GM11168 (cell line): Measurements from ENCODE around the gene ASPHD1.
"Not testable (repeated sequence)": the region's sequence is repeated elsewhere in the genome, so short reads cannot be mapped to it uniquely, and the experiment has no call there.

Experiments
- in situ Hi-C: fragments of 300-500 bp; cut with MboI; formaldehyde crosslinking; loops from one replicate; pipeline ENCODE4 v1.12.0; 2022; ENCODE audit warnings: low sequenced_read_pairs; ENCODE audit not compliant: unreplicated experiment

Gene ASPHD1

DNA sequence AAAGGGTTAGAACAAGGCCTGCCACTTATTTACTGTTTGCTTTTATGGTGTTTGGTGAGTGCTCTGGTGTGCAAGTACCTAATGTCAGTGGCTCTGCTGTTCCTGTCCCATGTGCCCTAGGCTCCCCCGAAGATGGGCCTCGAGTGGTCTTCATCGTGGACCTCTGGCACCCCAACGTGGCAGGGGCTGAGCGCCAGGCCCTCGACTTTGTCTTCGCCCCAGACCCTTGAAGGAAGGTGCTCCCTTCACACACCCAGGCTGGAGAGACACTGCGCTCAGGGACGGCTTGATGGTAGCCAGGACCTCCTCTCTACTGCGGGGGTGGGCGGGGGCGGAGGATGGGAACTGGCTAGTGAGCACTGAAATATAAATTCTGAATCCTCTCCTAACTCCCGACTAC is 5.4 kb downstream of the ASPHD1 start:
- in situ Hi-C loops, result no loop called here

DNA sequence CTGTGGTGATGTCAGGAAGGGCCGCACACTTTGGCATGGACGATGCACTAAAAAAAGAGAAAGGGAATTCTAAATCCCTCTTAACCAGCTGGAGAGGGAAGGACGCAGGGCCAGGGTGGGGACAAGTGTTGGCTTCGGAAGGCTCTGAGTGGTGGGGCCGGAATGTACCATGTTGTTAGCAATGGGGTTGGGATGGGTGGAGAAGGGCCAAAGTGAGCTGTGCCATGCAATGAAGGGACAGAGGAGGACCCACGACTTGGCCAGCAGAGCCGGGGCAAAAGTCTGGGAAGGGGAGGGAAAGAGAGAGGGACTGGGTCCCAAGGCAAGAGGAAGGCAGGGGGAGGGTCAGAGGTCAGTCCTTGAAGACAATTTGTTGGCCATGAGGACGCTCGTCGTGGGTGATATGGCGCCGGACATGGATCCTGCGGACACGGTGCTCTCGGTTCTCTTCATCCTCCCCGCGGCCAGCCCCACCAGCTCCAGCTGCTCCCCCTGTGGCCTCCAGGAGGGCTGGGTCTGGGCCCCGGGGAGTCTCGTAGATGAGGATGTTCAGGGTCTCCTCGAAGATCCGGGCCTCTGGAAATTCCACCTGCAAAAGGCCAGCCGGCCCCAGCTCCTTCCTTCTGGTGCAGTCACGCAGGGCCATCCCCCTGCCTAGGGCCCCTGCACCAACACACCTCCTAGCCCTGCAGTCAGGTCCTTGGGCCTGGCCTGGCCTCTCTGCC is 6.4 kb downstream of the ASPHD1 start:
- in situ Hi-C loops, result no loop called here

DNA sequence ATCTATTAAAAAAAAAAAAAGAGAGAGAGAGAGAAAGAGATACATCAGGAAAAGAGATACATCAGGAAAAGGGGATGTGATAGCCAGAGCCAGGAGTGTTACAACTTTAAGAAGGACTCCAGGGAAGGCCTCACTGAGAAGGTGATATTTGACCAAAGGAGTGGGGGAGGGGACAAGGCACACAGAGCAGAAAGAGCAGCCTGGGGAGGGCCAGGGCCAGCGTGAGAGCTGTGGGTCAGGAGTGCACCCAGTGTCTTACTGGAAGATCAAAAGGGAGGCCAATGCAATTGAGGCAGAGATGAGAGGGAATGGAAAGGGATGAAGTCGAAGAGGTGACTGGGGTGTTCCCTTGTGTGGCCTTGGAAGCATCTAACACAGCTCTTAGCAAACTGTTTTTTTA is 7.7 kb downstream of the ASPHD1 start:
- in situ Hi-C loops, result no loop called here

DNA sequence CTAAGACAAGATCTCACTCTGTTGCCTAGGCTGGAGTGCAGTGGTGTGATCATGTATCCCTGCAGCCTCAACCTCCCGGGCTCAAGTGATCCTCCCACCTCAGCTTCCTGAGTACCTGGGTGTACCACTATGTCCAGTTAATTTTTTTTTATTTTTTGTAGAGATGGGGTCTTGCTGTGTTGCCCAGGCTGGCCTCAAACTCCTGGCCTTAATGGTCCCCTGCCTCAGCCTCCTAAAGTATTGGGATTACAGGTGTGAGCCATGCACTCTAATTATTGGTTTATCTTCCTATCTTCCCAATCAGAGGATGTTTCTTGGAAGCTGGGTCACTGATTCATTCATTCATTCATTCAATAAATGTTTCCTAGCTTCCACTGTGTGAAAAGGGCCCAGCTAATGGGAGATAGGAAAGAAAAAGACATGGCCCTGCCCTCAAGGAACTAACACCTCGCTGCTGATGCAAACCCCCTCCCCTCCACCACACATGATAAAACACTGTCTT is 8.5 kb downstream of the ASPHD1 start:
- in situ Hi-C loops, result no loop called here

DNA sequence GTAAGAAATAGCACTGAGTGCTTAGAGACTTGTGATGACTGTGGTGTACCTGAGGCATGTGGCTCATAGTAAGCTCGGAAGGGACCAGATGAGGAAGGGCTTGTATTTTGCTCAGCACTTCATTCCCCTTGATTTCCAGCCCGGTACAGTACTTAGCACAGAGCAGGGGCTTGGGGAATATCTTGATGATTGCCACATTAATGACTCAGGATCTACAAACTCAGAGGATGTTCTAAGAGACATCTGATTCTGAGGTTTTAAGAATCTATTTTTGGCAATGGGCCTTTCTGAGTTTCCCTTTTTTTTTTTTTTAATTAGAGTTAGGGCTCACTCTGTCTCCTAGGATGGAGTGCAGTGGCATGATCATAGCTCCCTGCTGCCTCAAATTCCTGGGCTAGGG is 9.1 kb downstream of the ASPHD1 start:
- in situ Hi-C loops, result no loop called here

DNA sequence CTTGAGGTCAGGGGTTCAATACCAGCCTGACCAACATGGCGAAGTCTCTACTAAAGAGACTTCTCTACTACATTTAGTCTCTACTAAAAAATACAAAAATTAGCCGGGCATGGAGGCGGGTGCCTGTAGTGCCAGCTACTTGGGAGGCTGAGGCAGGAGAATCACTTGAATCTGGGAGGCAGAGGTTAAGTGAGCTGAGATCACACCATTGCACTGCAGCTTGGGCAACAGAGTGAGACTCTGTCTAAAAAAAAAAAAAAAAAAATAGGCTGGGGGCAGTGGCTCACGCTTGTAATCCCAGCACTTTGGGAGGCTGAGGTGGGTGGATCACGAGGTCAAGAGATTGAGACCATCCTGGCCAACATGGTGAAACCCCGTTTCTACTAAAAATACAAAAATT is 9.6 kb downstream of the ASPHD1 start:
- in situ Hi-C loops, result not testable (repeated sequence)

DNA sequence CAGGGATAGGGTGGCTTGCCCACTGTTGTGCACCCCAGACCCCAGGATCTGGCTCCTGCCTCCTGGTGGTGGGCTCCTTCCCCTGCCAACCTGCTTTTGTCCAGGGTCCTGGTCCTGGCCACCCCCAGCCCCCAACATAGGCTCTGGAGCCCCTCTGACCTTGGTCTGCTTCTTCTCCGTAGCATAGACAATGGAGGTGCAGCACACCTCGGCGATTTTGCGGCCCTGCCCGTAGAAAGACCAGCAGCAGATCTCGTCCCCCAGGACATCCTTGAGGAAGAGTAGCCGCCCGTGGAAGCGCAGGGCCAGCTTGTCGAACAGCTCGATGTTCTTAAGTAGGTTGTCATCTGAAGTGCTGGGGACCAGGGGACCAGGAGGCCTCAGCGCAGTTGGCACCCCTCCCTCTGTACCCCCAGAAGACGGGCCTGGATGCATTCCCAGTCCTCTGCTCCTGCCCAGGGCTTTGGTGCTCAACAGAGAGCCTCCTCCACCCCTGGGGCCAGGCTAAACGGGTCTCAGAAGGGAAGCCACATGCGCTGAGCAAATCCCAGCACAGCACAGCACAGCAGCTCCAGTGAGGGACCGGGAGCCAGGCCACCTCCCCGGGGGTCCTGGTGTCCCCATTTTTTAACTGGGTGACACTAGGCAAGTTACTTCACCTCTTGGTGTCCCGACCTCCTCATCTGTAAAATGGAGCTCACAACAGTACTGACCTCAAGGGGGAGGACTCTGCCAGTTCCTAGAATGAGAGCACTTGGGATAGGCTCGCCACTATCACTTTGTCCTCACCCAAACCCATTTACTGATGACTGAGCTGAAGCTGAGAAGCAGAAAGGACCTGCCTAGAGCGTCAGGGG is 10.8 kb downstream of the ASPHD1 start:
- in situ Hi-C loops, result no loop called here

DNA sequence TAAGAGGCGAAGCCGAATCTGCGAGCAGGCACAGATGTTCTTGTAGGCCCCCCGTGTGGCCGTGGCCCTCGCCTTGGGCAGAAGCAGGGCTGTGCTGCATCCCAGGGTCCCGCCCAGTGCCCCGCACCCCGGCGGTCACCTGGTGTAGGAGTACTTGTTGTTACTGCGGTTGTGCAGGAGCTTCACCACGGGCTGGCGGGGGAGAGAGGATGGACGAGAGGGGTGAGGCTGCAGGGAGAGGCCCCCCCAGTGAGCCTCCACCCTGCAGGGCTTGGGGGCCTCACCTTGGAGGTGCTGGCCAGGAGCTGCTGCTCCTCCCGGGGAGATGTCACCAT is 11.4 kb downstream of the ASPHD1 start:
- in situ Hi-C loops, result no loop called here

DNA sequence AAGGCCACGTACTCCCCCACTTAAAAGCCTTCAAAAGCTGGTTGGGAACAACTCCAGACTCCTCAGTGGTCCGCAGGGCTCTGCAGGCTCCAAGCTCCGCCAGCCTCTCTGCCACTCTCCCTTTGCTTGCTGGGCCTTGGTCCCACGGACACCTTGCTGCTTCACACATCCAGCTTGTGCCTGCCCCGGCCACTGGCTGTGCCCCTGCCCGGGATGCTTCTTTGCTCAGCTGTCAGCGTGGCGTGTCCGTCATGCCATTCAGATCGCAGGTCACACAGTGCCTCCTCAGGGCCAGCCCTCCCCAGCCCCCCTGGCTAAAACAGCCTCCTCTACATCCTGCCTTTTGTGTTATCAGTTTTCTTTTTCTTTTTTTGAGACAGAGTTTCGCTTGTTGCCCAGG is 11.8 kb downstream of the ASPHD1 start:
- in situ Hi-C loops, result no loop called here

DNA sequence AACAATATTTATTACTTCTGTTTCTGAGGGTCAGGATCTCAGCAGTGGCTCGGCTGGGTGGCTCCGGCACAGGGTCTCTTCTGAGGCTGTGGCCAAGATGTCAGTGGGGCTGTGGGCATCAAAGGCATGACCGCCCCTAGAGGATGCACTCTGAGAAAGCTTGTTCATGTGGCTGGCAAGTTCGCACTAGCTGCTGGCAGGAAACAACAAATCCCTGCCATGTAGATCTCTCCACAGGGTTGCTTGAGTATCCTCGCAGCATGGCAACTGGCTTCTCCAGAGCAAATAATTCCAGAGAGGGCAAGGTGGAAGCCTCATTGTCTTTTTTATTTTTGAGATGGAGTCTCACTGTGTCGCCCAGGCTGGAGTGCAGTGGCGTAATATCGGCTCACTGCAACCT is 13.2 kb downstream of the ASPHD1 start:
- in situ Hi-C loops, result no loop called here

DNA sequence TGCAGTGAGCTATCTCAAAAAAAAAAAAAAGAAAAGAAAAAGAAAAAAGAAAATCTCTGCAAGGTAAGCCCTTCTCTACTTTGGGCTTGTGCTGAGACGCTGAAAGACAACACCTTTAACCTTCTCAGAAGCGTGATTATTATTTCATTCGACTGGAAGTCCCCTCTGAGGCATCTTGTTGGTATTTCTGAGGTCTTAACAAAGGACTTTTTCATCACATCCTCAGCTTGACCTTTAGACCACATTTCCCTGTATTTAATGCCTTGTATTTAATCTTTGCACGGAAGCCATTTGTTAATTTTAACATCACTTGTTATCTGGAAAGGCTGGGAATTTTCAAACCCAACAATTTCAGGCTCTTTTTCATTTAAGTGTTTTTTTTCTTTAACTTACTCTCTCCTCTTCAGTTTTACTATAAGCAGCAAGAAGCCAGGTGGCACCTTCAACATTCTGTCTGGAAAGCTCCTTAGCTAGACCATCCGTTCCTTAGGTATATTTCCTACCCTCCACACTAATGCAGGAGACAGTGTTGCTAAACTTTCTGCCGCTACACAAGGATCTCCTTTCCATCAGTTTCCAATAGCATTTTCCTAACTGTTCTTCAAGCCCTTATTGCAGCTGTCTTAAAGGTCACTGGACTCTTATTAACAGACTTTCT is 15.4 kb downstream of the ASPHD1 start:
- in situ Hi-C loops, result no loop called here

DNA sequence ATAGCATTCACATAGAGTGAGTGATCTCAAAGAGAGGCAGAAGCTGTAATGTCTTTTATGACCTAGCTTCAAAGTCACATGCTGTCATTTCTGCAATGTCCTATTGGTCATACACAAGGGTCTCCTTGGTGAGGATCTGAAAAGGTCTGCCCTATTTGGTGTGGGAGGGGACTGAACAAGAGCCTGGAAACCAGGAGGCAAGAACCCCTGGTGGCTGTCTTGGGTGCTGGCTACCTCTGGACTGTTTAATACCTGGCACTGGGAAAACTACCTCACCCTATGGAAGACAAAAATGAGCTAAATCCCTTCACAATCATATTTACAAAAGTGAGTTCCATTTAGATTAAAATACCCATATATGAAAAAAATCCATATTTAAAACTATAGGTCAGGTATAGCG is 16.7 kb downstream of the ASPHD1 start:
- in situ Hi-C loops, result no loop called here

DNA sequence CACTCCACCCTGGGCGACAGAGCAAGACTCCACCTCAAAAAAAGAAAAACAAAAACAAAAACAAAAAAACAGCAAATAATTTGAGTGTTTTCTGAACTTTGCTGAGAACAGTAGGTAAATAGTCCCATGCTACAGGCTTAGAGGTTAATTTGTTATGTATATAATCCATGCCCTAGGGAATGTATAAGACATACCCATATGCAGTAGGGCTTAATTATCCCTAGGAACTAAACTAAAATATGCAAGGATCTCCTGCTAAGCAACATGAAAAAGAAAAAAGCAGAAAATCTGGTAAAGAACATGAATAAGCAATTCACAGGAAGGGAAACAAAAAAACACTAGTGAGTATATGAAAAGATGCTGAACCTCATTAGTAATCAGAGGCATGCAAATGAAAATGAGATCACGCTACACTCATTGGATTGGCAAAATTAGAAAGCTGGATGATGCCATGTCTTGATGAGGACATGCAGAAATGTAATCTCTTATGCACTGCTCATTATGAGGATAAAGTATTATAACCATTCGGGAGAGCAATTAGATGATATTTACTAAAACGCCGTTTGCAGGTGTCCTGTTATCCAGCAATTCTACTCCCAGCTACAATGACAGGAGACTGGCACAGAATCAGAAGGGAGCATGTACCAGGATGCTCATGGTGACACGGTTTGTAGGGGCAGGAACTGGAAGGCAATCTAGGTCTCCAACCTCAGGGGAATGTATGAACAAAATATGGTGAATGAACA is 20.2 kb downstream of the ASPHD1 start:
- in situ Hi-C loops, result no loop called here

DNA sequence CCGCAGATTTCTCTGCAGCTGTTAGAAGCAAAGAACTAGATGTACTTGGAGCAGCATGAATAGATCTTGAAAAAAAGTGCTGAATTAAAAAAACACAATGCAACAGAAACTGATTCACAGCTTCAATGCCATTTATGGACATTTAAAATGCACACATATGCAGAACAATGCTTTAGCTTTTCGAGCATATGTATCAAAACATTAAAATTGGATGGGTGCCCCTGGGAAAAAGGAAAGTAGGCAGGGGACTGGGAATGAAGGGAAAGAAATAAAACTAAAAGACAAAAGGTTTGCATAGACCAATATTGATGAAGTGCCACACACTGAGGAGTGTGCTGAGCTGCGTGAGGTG is 20.7 kb downstream of the ASPHD1 start:
- in situ Hi-C loops, result no loop called here

DNA sequence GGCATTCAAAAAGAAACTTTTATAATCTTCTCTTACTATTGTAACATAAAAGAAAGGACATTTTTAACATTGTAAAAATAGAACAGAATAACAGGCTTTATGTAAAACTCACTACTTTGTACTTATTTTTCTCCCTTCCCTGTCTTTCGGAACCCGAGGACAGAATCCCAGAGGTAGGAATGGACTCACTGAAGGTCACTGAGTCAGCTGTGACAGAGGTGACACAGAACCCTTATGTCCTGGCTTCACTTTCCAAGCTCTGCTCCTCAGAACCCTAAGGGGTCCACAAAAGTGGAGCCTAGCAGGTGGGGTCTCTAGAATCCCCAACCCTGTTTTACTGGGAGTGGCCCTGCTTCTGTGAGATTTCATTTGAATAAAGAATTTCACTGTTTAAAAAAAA is 22.0 kb downstream of the ASPHD1 start:
- in situ Hi-C loops, result no loop called here

DNA sequence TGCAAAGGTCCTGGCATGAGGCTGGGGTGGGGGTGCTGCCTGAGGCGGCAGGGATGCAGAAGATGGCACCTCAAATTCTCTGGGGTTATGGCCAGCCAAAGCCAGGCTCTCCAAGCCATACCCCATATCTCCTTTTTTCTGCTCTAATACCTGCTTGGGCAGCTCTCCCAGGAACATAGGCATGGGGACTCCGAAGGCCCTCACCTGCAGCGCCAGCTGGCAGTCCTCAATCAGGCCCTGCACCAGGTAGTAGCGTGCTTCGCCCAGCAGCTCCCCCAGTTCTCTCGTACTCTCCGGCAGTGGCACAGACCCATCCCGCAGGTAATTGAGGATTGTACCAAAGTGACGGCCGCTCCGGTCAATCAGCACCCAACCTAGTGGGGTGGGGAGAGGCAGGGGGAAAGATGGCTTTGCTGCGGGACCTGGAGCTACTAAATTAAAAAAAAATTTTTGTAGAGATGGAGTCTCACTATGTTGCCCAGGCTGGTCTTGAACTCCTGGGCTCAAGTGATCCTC is 22.8 kb downstream of the ASPHD1 start:
- in situ Hi-C loops, result no loop called here

DNA sequence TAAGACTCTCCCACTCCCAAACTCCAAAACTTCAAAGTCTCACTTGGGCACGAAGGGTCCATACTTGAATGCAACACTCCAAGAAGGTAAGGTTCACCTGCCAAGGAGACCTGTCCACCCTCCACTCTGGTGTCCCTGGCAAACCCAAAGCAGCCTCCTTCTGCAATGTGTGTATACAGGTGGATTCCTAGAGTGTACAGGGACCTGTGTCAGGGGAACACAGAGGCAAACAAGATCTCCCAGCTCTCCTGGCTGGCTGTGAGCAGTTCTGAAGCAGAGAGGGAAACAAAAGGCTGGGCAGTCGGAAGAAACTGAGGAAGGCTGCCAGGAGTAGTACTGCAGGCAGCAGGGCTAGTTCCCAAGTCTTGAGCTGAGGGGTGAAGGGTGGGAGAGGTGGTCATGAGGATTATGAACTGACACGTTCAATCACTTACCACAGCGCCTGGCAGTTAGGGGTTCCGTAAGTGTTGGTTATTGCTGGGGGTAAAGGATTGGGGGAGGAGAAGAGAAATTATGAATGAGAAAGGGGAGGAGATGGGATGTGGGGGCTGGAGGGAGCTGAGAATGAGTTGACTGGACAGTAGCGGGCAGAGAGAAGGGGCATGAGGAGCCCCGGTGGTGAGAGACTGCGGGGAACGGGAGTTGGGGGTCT is 24.9 kb downstream of the ASPHD1 start:
- in situ Hi-C loops, result no loop called here

DNA sequence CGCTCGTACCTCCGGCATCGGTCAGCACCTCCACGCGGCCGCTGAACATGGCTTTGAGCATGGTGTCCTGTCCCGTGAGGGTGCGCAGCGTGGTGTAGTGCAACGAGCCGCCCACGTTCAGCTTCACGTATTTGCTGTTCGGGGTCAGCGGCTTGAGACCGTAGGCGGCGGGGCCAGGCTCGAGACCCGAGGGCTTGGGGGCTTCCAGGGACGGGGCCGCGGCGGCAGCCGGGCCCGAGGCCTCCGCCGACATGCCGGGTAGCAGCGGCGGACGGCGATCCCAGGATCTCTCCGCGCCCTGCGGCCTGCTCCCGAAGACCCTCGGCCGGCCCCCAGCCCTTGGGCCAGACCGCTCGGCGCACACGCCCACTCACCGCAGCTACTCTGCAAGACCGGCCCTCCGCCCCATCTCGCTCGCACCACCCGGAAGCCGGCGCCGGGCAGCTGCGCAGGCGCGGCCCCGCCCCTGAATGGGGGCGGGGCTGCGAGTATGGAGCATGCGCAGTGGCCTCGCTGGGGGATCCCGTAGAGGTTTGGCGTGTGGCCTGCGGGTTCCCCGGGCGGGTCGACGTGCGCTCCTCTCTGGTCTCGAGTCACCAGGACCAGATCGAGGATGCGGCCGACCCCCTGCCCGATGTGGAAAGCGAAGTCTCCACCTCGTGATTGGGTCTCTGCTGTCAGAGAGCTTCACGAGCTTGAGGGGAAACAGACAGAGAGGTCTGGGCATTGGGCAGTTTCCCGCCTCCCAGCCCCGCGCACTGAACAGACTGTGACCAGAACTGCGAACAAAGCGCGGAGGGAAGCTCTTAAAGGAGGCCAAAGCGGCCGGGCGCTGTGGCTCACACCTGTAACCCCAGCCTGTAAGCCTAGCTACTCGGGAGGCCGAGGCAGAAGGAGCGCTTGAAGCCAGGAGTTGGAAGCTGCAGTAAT is 25.8 kb downstream of the ASPHD1 start, which contains the start of gene KCTD13:
KCTD13 (minus strand) TSS at position 446 of the 930 bp plus-strand sequence; CDS start at position 253, 193 bp downstream.
- in situ Hi-C loops, result no loop called here

DNA sequence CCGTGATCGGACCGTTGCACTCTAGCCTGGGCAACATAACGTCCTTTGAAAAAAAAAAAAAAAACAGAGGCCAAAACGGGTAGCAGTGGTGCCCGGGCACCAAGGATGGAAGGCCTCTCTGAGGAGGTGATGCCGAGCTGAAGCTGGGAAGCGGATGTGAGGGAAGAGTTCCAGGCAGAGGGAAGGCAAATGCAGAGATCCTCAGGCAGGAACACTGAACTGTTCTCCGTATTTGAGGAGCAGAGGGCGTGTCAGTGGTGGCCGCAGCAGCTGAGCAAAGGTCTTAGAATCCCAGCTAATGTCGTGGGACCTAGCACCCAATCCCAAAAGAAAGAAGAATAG is 26.4 kb downstream of the ASPHD1 start:
- in situ Hi-C loops, result no loop called here
